SK-N-SH (cell line): ENCODE measurements around the gene ASB3. TPM values are rescaled to one million over a fixed set of nuclear protein-coding genes. Genes with fewer than 3 reads are reported as not detected.

Source experiments
- CTCF ChIA-PET: fragments of 300-600, 350-600 bp; formaldehyde crosslinking; extraction: SDS; loops from one replicate; lab custom pipeline; 2021; lab: Yijun Ruan, JAX
- POLR2A ChIA-PET: fragments of 350-600 bp; sonication (Branson Sonifier 250); formaldehyde crosslinking; extraction: SDS; loops from one replicate; lab custom pipeline; 2020; ENCODE audit warnings: antibody characterized with exemption, inconsistent platforms; lab: Yijun Ruan, JAX
- DNase-seq: peaks from one replicate; pipeline ENCODE4 v3.0.0; 2012
- H2AFZ ChIP-seq: fragments of 200-600 bp; sonication (generic); 2 replicates; pipeline ENCODE4 v1.8.1; 2016; ENCODE audit warnings: antibody characterized with exemption, mild to moderate bottlenecking, low read depth
- H3F3A ChIP-seq: fragments of 200-600 bp; sonication (generic); replicated peaks from 2 replicates; pipeline ENCODE3; 2016; ENCODE audit warnings: antibody characterized with exemption, mild to moderate bottlenecking; ENCODE audit not compliant: insufficient read depth
- H3K27ac ChIP-seq, 2 experiments: fragments of 200-500 bp in 1 of 2; fragments of 200-600 bp in 1 of 2; sonication (Bioruptor generic) in 1 of 2; sonication (generic), shearing (Covaris generic) in 1 of 2; 2 replicates each; pipeline versions ENCODE4 v1.5.1 to v1.6.1; 2014 to 2016; ENCODE audit warnings: low read depth in 2 of 2, inconsistent platforms in 1 of 2, low read length in 1 of 2, mild to moderate bottlenecking in 1 of 2, mixed read lengths in 1 of 2
- H3K27me3 ChIP-seq: fragments of 200-600 bp; sonication (generic), shearing (Covaris generic); 2 replicates; pipeline ENCODE4 v1.6.1; 2016; ENCODE audit warnings: mixed run types; ENCODE audit not compliant: insufficient read depth
- H3K36me3 ChIP-seq, 2 experiments: fragments of 200-500 bp in 1 of 2; fragments of 200-600 bp in 1 of 2; sonication (Bioruptor generic) in 1 of 2; sonication (generic) in 1 of 2; replicated peaks in 1 of 2; 2 replicates each; pipeline versions ENCODE3 to v1.5.1; 2014 to 2016; ENCODE audit warnings: low read length in 1 of 2, mild to moderate bottlenecking in 1 of 2; ENCODE audit not compliant: insufficient read depth in 2 of 2, control insufficient read depth in 1 of 2
- H3K4me1 ChIP-seq, 2 experiments: fragments of 200-500 bp in 1 of 2; fragments of 200-600 bp in 1 of 2; sonication (Bioruptor generic) in 1 of 2; sonication (generic), shearing (Covaris generic) in 1 of 2; 2 replicates each; pipeline versions ENCODE4 v1.5.1 to v1.6.1; 2014 to 2016; ENCODE audit warnings: low read depth in 1 of 2, low read length in 1 of 2, mixed run types in 1 of 2; ENCODE audit not compliant: insufficient read depth in 2 of 2, control insufficient read depth in 1 of 2
- H3K4me2 ChIP-seq: fragments of 200-600 bp; sonication (generic), shearing (Covaris generic); 2 replicates; pipeline ENCODE4 v1.6.1; 2017; ENCODE audit warnings: mixed run types
- H3K4me3 ChIP-seq, 2 experiments: fragments of 200-500 bp in 1 of 2; fragments of 200-600 bp in 1 of 2; sonication (Bioruptor generic) in 1 of 2; sonication (generic), shearing (Covaris generic) in 1 of 2; 2 replicates each; pipeline versions ENCODE4 v1.5.1 to v1.8.1; 2014 to 2016; ENCODE audit warnings: low read depth in 2 of 2, inconsistent platforms in 1 of 2, low read length in 1 of 2, mild to moderate bottlenecking in 1 of 2, mixed read lengths in 1 of 2, moderate library complexity in 1 of 2
- H3K79me2 ChIP-seq: fragments of 200-600 bp; sonication (generic); 2 replicates; pipeline ENCODE4 v1.8.1; 2017; ENCODE audit warnings: mild to moderate bottlenecking; ENCODE audit not compliant: insufficient read depth
- H3K9ac ChIP-seq: fragments of 200-600 bp; sonication (generic); 2 replicates; pipeline ENCODE4 v1.6.1; 2017; ENCODE audit warnings: mixed run types
- H3K9me2 ChIP-seq: fragments of 200-600 bp; sonication (generic); 2 replicates; pipeline ENCODE4 v1.6.1; 2017; ENCODE audit warnings: mixed run types
- H3K9me3 ChIP-seq: fragments of 200-600 bp; sonication (generic); 2 replicates; pipeline ENCODE4 v1.6.1; 2017; ENCODE audit warnings: mixed run types, mild to moderate bottlenecking, moderate library complexity
- H4K20me1 ChIP-seq: fragments of 200-600 bp; sonication (generic); 2 replicates; pipeline ENCODE4 v1.6.1; 2017; ENCODE audit warnings: mild to moderate bottlenecking, mixed run types; ENCODE audit not compliant: insufficient read depth
- CTCF ChIP-seq: fragments of 200-600 bp; sonication (generic); IDR thresholded peaks from 2 replicates; pipeline ENCODE4 v1.6.1; 2017; ENCODE audit warnings: antibody characterized with exemption, mild to moderate bottlenecking, moderate library complexity
- FOXJ3 ChIP-seq: sonication (generic); formaldehyde crosslinking; IDR thresholded peaks from 2 replicates; pipeline ENCODE4 v1.5.1; 2020; ENCODE audit warnings: mild to moderate bottlenecking, missing genetic modification reagents
- GABPA ChIP-seq: IDR thresholded peaks from 2 replicates; pipeline ENCODE4 v1.4.0; 2012; ENCODE audit warnings: low read depth, mild to moderate bottlenecking
- IRF3 ChIP-seq: fragments of 150-350 bp; IDR thresholded peaks from 2 replicates; pipeline ENCODE4 v1.6.1; 2016; ENCODE audit warnings: mild to moderate bottlenecking, low read depth, low read length
- JUND ChIP-seq: IDR thresholded peaks from 2 replicates; pipeline ENCODE4 v1.4.0; 2012
- MAX ChIP-seq: IDR thresholded peaks from 2 replicates; pipeline ENCODE4 v1.4.0; 2012; ENCODE audit warnings: low read depth
- MEF2A ChIP-seq: IDR thresholded peaks from 2 replicates; pipeline ENCODE4 v1.4.0; 2012; ENCODE audit warnings: low read depth, borderline replicate concordance
- NFIC ChIP-seq: IDR thresholded peaks from 2 replicates; pipeline ENCODE4 v1.4.0; 2012; ENCODE audit warnings: borderline replicate concordance
- NRF1 ChIP-seq: IDR thresholded peaks from 2 replicates; pipeline ENCODE4 v1.6.1; 2012; ENCODE audit warnings: low read depth, mild to moderate bottlenecking, low read length
- RAD21 ChIP-seq: IDR thresholded peaks from 2 replicates; pipeline ENCODE4 v1.6.1; 2012; ENCODE audit warnings: mild to moderate bottlenecking, low read length
- SMC3 ChIP-seq: IDR thresholded peaks from 2 replicates; pipeline ENCODE4 v1.6.1; 2012; ENCODE audit warnings: low read depth, low read length, improper control_type of control experiment
- YY1 ChIP-seq: IDR thresholded peaks from 2 replicates; pipeline ENCODE4 v1.4.0; 2012; ENCODE audit warnings: low read depth, mild to moderate bottlenecking
- ZBTB33 ChIP-seq: IDR thresholded peaks from 2 replicates; pipeline ENCODE4 v1.4.0; 2012; ENCODE audit warnings: low read depth, borderline replicate concordance
- WGBS: methylation state at CpG from one replicate; pipeline ENCODE4 v1.1.6; 2017; ENCODE audit warnings: low lambda C conversion rate; 5-methylcytosine and 5-hydroxymethylcytosine counted together
- polyA plus RNA-seq, 3 experiments: library from polyadenylated mRNA; depleted of rRNA; stranded (reverse); fragments of >200 nt; gene quantifications; 2 replicates each; pipeline ENCODE4 v1.2.3, GENCODE V29; 2012

The ASB3 gene
- polyA plus RNA-seq, 1 of the 3 experiments (the other 2 are of a cell fraction), result 16.2 TPM

GRCh38 chr2:53820711-53821110 lies 34.0 kb upstream of the ASB3 start (continued):
- no peak for TF ChIP-seq YY1
- TF ChIP-seq ZBTB33, result no peak
- TF ChIP-seq, all 33 proteins: peak for 0

- POLR2A ChIA-PET, result no interaction called here
- H3K9me2 ChIP-seq, result no peaks in the 10 kb centered on the region
- H3K79me2 ChIP-seq, result no peaks in the 10 kb centered on the region
- H4K20me1 ChIP-seq, result no peaks in the 10 kb centered on the region
- CTCF ChIA-PET, result interaction anchor here (1.7 kb wide), 1 partner anchor 24 kb away, joined by 3 read pairs; no protein-coding TSS in a partner anchor
- H2AFZ ChIP-seq, result no peak overlapping the region
- H3F3A ChIP-seq, result no peaks in the 10 kb centered on the region
- no peaks in the 10 kb centered on the region for H3K4me1 ChIP-seq
- H3K4me2 ChIP-seq, result no peak overlapping the region
- no peak overlapping the region for H3K4me3 ChIP-seq
- no peak for TF ChIP-seq NRF1
- TF ChIP-seq RAD21, result no peak
- no peak for TF ChIP-seq FOXJ3 (CRISPR knock-in tag)
- no peak for TF ChIP-seq GABPA
- TF ChIP-seq NFIC, result no peak
- no peak for TF ChIP-seq CTCF
- TF ChIP-seq MEF2A, result no peak
- TF ChIP-seq SMC3, result no peak
- TF ChIP-seq JUND, result no peak
- TF ChIP-seq YY1, result no peak
- TF ChIP-seq, all 33 proteins: peak for 0
- no peak for DNase-seq
- H3K9me3 ChIP-seq, result no peaks in the 10 kb centered on the region
- H3K27me3 ChIP-seq, result no peaks in the 10 kb centered on the region
- WGBS, result 93% methylated on average over 9 of the region's 9 CpGs
- no peak overlapping the region for H3K27ac ChIP-seq
- peaks cover 36 to 46% of the 10 kb centered on the region in 2 experiments for H3K36me3 ChIP-seq
- no peak overlapping the region for H3K9ac ChIP-seq
Measured at GRCh38 chr2:53820048-53820447, 33.3 kb upstream of the ASB3 start.

- no peaks in the 10 kb centered on the region for H3K79me2 ChIP-seq
- H2AFZ ChIP-seq, result no peak overlapping the region
- H3K9ac ChIP-seq, result no peak overlapping the region
- TF ChIP-seq MAX, result no peak
- no peak for TF ChIP-seq IRF3
- H3K27ac ChIP-seq, result no peak overlapping the region
- H3K27me3 ChIP-seq, result no peaks in the 10 kb centered on the region
- no peak overlapping the region for H3K4me3 ChIP-seq
- POLR2A ChIA-PET, result interaction anchor here (0.5 to 0.6 kb wide), 2 partner anchors 23 to 885 kb away, joined by 3 read pairs; no protein-coding TSS in a partner anchor
- WGBS, result 84% methylated on average over 4 of the region's 4 CpGs
- peaks cover 40 to 49% of the 10 kb centered on the region in 2 experiments for H3K36me3 ChIP-seq
- no peaks in the 10 kb centered on the region for H3K9me3 ChIP-seq
- no peak for DNase-seq
- H3K4me2 ChIP-seq, result no peak overlapping the region
- H3K4me1 ChIP-seq, result no peaks in the 10 kb centered on the region
- no peaks in the 10 kb centered on the region for H3F3A ChIP-seq
- H3K9me2 ChIP-seq, result no peaks in the 10 kb centered on the region
- no peaks in the 10 kb centered on the region for H4K20me1 ChIP-seq
- CTCF ChIA-PET, result interaction anchor here (0.6 to 1.7 kb wide), 2 partner anchors 23 to 885 kb away, joined by 3 read pairs; no protein-coding TSS in a partner anchor
Measured at GRCh38 chr2:53819634-53820033, 32.9 kb upstream of the ASB3 start.
